Stimulated activated CD4-positive, alpha-beta T cell treated with anti-CD3 and anti-CD28 coated beads, TNF-alpha, amount 100 ng/mL, for 24 hours (primary cell): ENCODE data around the gene NPFFR1.

ENCODE experiments used
- DNase-seq, 3 experiments: peaks; one replicate each; pipeline ENCODE4 v3.0.0-alpha.2; 2020; ENCODE audit warnings: low read depth in 3 of 3

Gene NPFFR1

GRCh38 chr10:70283445-70284399, at the start of gene NPFFR1:
TSS of gene NPFFR1 (minus strand) at chr10:70284004. CDS start at chr10:70283676, 328 bp downstream.
- no peak for DNase-seq

GRCh38 chr10:70333268-70333667, 49.5 kb upstream of the NPFFR1 start:
- DNase-seq: no peak

GRCh38 chr10:70331486-70332268, 47.9 kb upstream of the NPFFR1 start:
- no peak for DNase-seq

GRCh38 chr10:70331160-70331485, 47.3 kb upstream of the NPFFR1 start:
- no peak for DNase-seq

GRCh38 chr10:70330671-70331070, 46.9 kb upstream of the NPFFR1 start:
- DNase-seq: no peak

GRCh38 chr10:70328967-70329366, 45.2 kb upstream of the NPFFR1 start:
- no peak for DNase-seq

- DNase-seq: no peak
Measured at GRCh38 chr10:70328018-70328417, 44.2 kb upstream of the NPFFR1 start.

GRCh38 chr10:70324951-70325781, 41.4 kb upstream of the NPFFR1 start:
- no peak for DNase-seq

GRCh38 chr10:70324339-70324861, 40.6 kb upstream of the NPFFR1 start:
- DNase-seq: no peak

GRCh38 chr10:70323697-70324338, 40.0 kb upstream of the NPFFR1 start:
- DNase-seq: no peak

GRCh38 chr10:70323138-70323696, 39.4 kb upstream of the NPFFR1 start:
- DNase-seq: no peak

- no peak for DNase-seq
Measured at GRCh38 chr10:70321897-70322890, 38.4 kb upstream of the NPFFR1 start.

- DNase-seq: no peak
Measured at GRCh38 chr10:70321233-70321632, 37.4 kb upstream of the NPFFR1 start.

- DNase-seq: no peak
Measured at GRCh38 chr10:70320751-70321150, 36.9 kb upstream of the NPFFR1 start.

- no peak for DNase-seq
Measured at GRCh38 chr10:70319824-70320223, 36.0 kb upstream of the NPFFR1 start.

GRCh38 chr10:70319183-70319582, 35.4 kb upstream of the NPFFR1 start:
- DNase-seq: no peak

- DNase-seq: no peak
Measured at GRCh38 chr10:70317943-70318318, 34.1 kb upstream of the NPFFR1 start.

GRCh38 chr10:70317272-70317942, 33.6 kb upstream of the NPFFR1 start:
- no peak for DNase-seq

GRCh38 chr10:70315815-70316214, 32.0 kb upstream of the NPFFR1 start:
- DNase-seq: no peak
